Aortic smooth muscle cell (primary cell): ENCODE results near the gene BBOF1. TPM values are rescaled to one million over a fixed set of nuclear protein-coding genes. Genes with fewer than 3 reads are reported as not detected.

ENCODE experiments used
- total RNA-seq: library from RNA; depleted of rRNA; stranded (reverse); fragments of >200 nt; gene quantifications from 2 replicates; pipeline ENCODE4 v1.2.3, GENCODE V29; 2014

Gene BBOF1
- 7.8 and 9.3 TPM in 2 replicates for total RNA-seq

DNA sequence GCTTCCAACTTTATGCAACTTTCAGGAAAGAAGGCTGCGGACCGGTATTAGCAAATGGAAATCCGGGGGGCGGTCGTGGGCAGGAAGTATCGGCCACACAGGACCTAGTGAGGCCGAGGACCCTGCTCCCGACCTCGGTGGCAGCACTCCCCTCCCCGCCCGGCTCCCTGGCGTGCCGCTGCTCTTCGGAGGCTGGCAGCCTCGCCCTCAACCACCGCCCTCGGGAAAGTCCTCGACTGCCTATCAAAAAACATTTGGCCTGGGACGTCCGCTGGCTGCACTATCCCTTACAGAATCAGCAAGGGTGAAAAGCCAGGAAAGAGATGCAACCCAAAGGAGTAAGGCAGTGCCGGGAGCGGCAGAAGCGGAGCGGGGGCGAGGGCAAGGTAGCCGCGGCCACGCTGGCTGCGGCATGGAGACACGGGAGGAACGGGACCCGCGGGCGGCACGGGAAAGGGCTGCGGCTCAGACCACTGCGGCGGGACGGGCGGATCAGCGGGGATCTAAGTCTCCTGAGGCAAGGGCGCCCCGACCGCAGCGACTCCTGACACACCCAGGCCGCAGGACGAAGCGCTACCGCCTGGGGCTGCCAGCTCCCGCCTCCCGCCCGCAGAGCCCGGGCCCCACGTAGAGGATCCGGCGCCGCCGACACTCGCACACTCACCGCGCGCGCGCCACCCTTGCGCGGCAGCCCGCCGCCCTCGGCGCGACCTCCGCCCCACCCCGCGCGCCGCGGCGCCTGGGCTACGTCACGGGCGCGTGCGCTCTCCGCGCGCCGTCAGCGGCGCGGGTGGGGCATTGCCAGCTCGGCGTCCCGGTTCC is at the start of gene BBOF1, which contains the start of gene ENTPD5:
Gene BBOF1, plus strand, starts transcription at position 764 of the 822 bp plus-strand sequence. CDS start 130 bp downstream, outside the sequence.
Gene ENTPD5, minus strand, starts transcription at position 703 of the 822 bp plus-strand sequence. CDS start 31,186 bp downstream, outside the sequence.

DNA sequence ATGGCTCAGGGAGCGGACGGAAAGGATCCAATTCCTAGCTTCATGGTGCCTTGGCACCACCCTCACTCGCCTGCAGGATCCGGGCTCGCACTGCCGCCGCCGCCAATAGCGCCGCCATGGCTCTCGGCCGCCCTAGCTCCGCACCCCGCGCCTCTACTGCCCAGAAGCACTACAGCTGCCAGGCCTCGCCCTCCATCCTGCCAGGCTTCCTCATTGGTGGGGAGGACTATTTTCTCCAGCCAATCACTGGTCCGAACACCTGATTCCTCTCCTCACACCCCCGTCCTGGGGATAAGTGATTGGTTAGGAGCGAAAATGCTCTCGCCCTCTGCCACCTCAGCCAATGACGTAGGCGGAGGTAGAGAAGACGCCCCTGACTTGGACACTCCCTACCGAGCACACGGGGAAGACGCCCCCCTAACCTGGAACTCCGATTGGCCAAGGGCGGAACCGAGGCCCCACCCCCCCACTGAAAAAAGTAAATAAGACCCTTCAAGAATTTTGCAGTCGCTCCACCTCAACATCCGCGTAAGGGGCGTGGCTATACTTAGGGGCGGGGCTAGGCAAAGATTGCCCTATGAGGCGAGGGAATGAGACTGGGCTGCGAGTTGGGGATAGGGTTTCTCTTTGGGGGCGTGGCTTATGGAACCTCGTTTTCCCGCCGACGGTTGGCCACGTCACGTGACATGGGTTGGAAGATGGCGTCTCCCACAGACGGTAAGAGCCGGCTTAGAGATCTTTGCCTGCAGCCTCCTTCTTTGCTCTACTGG is 65.3 kb downstream of the BBOF1 start, which contains the start of the genes ALDH6A1 and LIN52:
Gene ALDH6A1, minus strand, starts transcription at position 177 of the 770 bp plus-strand sequence. Its CDS starts 59 bp downstream, at position 118.
Gene LIN52, plus strand, starts transcription at position 680 of the 770 bp plus-strand sequence. Its CDS starts 19 bp downstream, at position 699.

Other genes starting within 250 kb of the BBOF1 start
- 5.8 and 6.6 TPM in 2 replicates for gene PTGR2, start 167.5 kb upstream of the BBOF1 start, total RNA-seq
- 71.4 and 71.6 TPM in 2 replicates for gene ZNF410, start 132.5 kb upstream of the BBOF1 start, total RNA-seq
- gene FAM161B, start 69.3 kb upstream of the BBOF1 start, total RNA-seq, result 4.2 TPM in 2 replicates
- gene COQ6, start 69.0 kb upstream of the BBOF1 start, total RNA-seq, result 16.6 and 21.0 TPM in 2 replicates
- gene ENTPD5, start 61 bp upstream of the BBOF1 start, total RNA-seq, result 9.2 and 11.4 TPM in 2 replicates
- gene ALDH6A1, start 65.1 kb downstream of the BBOF1 start, total RNA-seq, result 21.0 and 26.8 TPM in 2 replicates
- gene LIN52, start 65.6 kb downstream of the BBOF1 start, total RNA-seq, result 8.6 and 9.5 TPM in 2 replicates
- gene VSX2, start 220.1 kb downstream of the BBOF1 start, total RNA-seq, result not detected in 2 replicates